H1 (cell line): ENCODE data around the gene LRRC41. TPM values are rescaled to one million over a fixed set of nuclear protein-coding genes. Genes with fewer than 3 reads are reported as not detected.

Experiments
- ATF3 ChIP-seq: IDR thresholded peaks from 2 replicates; pipeline ENCODE4 v1.6.1; 2011; ENCODE audit warnings: low read depth, mild to moderate bottlenecking, low read length; ENCODE audit not compliant: insufficient read depth
- BCL11A ChIP-seq, 2 experiments: IDR thresholded peaks; one replicate each; pipeline ENCODE4 v1.6.1; 2011; ENCODE audit warnings: low read depth in 2 of 2, low read length in 2 of 2, mild to moderate bottlenecking in 2 of 2
- CHD7 ChIP-seq: fragments of 300-600 bp; sonication (generic); IDR thresholded peaks from 2 replicates; pipeline ENCODE4 v1.7.1; 2012; ENCODE audit warnings: low read length, moderate library complexity, mild to moderate bottlenecking, inconsistent platforms; ENCODE audit not compliant: insufficient replicate concordance
- CTCF ChIP-seq, 3 experiments: IDR thresholded peaks; 1 replicate in 2 of 3; 2 replicates in 1 of 3; pipeline versions ENCODE4 v1.5.1 to v1.6.1; 2011; ENCODE audit warnings: low read length in 3 of 3, mild to moderate bottlenecking in 3 of 3, inconsistent platforms in 2 of 3, low read depth in 1 of 3, moderate library complexity in 1 of 3; ENCODE audit not compliant: insufficient read depth in 1 of 3; ENCODE audit errors: control extremely low read depth in 1 of 3
- E2F6 ChIP-seq: IDR thresholded peaks from 2 replicates; pipeline ENCODE4 v1.6.1; 2012; ENCODE audit warnings: inconsistent platforms
- HDAC2 ChIP-seq, 2 experiments: fragments of 300-600 bp in 1 of 2; sonication (generic) in 1 of 2; IDR thresholded peaks; 2 replicates each; pipeline ENCODE4 v1.6.1; 2011 to 2012; ENCODE audit warnings: low read depth in 2 of 2, low read length in 2 of 2, mild to moderate bottlenecking in 2 of 2, moderate library complexity in 2 of 2, borderline replicate concordance in 1 of 2, inconsistent platforms in 1 of 2
- ZNF274 ChIP-seq: IDR thresholded peaks from 2 replicates; pipeline ENCODE4 v1.7.0; 2012; ENCODE audit warnings: low read length, borderline replicate concordance; ENCODE audit errors: extremely low read depth
- polyA plus RNA-seq, 7 experiments: library from polyadenylated mRNA; depleted of rRNA in 3 of 7; stranded (reverse) in 5 of 7; unstranded in 2 of 7; fragments of >200 nt in 5 of 7; fragments of 200-250 nt in 2 of 7; gene quantifications; 1 replicate in 5 of 7; 2 replicates in 1 of 7; 4 replicates in 1 of 7; pipeline versions ENCODE4 v1.2.1 to v1.2.3, GENCODE V29; 2011 to 2013; ENCODE audit warnings: missing spikeins in 2 of 7, mixed read lengths in 2 of 7
- total RNA-seq: library from RNA; stranded (reverse); fragmentation: NEBNext Ultra II Directional; extraction: Animal tissue kit (Norgen Biotek cat#: 25700); gene quantifications from 2 replicates; pipeline ENCODE4 v1.2.1, GENCODE V29; 2021

Gene LRRC41
- total and polyA plus RNA-seq, 2 of the 8 experiments (the other 6 are each of a cell fraction or from before 2014, with no cell fraction given), result 36.8 to 51.2 TPM

- TF ChIP-seq CHD7, result no peak
- TF ChIP-seq BCL11A (IDR thresholded peaks at IDR 0.05; ENCODE audit: low read depth in 2 of 2, low read length in 2 of 2), result no peak
- TF ChIP-seq CTCF (IDR thresholded peaks at IDR 0.05; ENCODE audit: control extremely low read depth in 1 of 3, insufficient read depth in 1 of 3, low read depth in 1 of 3, low read length in 3 of 3), result no peak
- no peak for TF ChIP-seq E2F6
- TF ChIP-seq ZNF274, result no peak
- no peak for TF ChIP-seq HDAC2 (IDR thresholded peaks at IDR 0.05; ENCODE audit: borderline replicate concordance in 1 of 2, low read depth in 2 of 2, low read length in 2 of 2)
- no peak for TF ChIP-seq ATF3
Measured at GRCh38 chr1:46306159-46306530, 2.7 kb upstream of the LRRC41 start (continued).
